Activated T-cell treated with anti-CD3 and anti-CD28 coated beads, Interleukin-2, amount 50 U/mL, for 72 hours (primary cell): Measurements from ENCODE around the gene GNRH2. TPM values are rescaled to one million over a fixed set of nuclear protein-coding genes. Genes with fewer than 3 reads are reported as not detected.
"Not testable (repeated sequence)": the region's sequence is repeated elsewhere in the genome, so short reads cannot be mapped to it uniquely, and the experiment has no call there.

Source experiments
- ATAC-seq, 2 donors: fragments of 150-1000 bp; cut with Tn5 transposase; replicated peaks in 1 of 2; 2 replicates each; pipeline ENCODE4 v1.10.0; 2021; ENCODE audit warnings: moderate library complexity in 2 of 2, mild to moderate bottlenecking in 1 of 2
- DNase-seq, 2 donors: peaks; one replicate each; pipeline ENCODE4 v3.0.0; 2021 to 2022; ENCODE audit warnings: mixed read lengths in 1 of 2
- H3K27ac Mint-ChIP-seq: one replicate; pipeline ENCODE4 v1.8.0; 2022; ENCODE audit warnings: mild to moderate bottlenecking, moderate library complexity, mixed read lengths
- H3K27me3 Mint-ChIP-seq: one replicate; pipeline ENCODE4 v1.8.0; 2022; ENCODE audit warnings: low read depth, mixed read lengths
- H3K36me3 Mint-ChIP-seq, 2 donors: one replicate each; pipeline ENCODE4 v1.8.0; 2022; ENCODE audit warnings: mixed read lengths in 2 of 2, mild to moderate bottlenecking in 1 of 2; ENCODE audit not compliant: insufficient read depth in 2 of 2
- H3K4me1 Mint-ChIP-seq: one replicate; pipeline ENCODE4 v1.8.0; 2022; ENCODE audit warnings: low read depth, mixed read lengths
- H3K4me3 Mint-ChIP-seq, 2 donors: one replicate each; pipeline ENCODE4 v1.8.0; 2022; ENCODE audit warnings: mild to moderate bottlenecking in 2 of 2, mixed read lengths in 2 of 2, moderate library complexity in 2 of 2
- H3K9me3 Mint-ChIP-seq, 2 donors: one replicate each; pipeline ENCODE4 v1.8.0; 2022; ENCODE audit warnings: mixed read lengths in 2 of 2
- total RNA-seq, 2 donors: library from RNA; stranded (reverse); gene quantifications; one replicate each; pipeline ENCODE4 v1.2.3, GENCODE V29; 2022

The GNRH2 gene
- total RNA-seq, 2 donors from 2014 or later, result 5.5 to 87.1 TPM

GRCh38 chr20:3071610-3072529 is 28.4 kb downstream of the GNRH2 start, which contains the start of gene OXT:
Gene OXT (plus strand): TSS chr20:3071620. CDS start chr20:3071656, 36 bp downstream.
- peak within 1 kb of the TSS; percentile 77 for H3K27ac Mint-ChIP-seq
- peaks cover 0 to 2% of the 10 kb centered on the region in 2 donors for H3K36me3 Mint-ChIP-seq

DNA sequence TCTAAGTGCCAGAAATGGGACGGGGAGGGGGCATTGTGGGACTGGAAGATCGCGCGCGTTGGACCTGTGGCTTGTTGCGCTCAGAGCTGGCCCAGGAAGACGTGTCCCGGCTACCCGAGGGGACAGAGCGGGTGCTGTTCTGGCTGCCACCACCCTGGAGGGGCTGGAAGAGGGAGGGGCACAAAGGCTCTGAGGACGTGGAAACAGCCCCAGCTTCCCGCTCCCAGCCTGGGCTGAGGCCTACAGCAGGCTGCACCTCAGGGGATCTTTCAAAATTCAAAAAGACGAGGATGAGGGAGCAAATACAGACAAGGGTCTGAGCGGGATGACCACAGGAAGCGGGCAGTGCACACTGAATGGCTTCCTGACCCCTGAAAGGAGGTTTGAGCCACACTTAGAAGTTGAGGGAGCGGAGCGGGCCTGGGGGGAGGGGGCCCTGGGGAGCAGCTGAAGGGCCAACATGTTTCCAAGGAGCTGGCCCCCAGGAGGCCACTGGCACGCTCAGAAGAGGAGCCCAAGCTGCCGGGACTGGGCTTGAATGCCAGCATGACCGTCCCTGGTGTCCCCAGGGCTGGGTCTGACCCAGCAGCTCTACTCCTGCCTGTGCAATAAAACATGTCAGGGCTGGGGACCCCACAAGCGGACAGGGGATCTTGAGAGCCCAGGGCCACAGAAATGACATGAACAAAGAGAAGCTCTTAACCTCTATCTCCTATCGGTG is 29.3 kb downstream of the GNRH2 start:
- peak overlapping the region; percentile 82 to 83 for H3K4me3 Mint-ChIP-seq
- peaks cover 0 to 2% of the 10 kb centered on the region in 2 donors for H3K36me3 Mint-ChIP-seq
- H3K27me3 Mint-ChIP-seq, result peaks cover 3% of the 10 kb centered on the region
- DNase-seq (no peak), ATAC-seq (no peak)
- peaks cover 38% of the 10 kb centered on the region for H3K4me1 Mint-ChIP-seq
- no peak overlapping the region for H3K27ac Mint-ChIP-seq
- H3K9me3 Mint-ChIP-seq, result no peaks in the 10 kb centered on the region

More at GRCh38 chr20:3071610-3072529, 28.4 kb downstream of the GNRH2 start, which contains the start of gene OXT:
- no peaks in the 10 kb centered on the region for H3K27me3 Mint-ChIP-seq
- H3K4me3 Mint-ChIP-seq, result peak within 1 kb of the TSS; percentile 82 to 83
- H3K4me1 Mint-ChIP-seq, result peaks cover 30% of the 10 kb centered on the region
- peak; percentile 77 to 87 for ATAC-seq
- no peaks in the 10 kb centered on the region for H3K9me3 Mint-ChIP-seq
- DNase-seq, result peak; percentile 69 to 74

DNA sequence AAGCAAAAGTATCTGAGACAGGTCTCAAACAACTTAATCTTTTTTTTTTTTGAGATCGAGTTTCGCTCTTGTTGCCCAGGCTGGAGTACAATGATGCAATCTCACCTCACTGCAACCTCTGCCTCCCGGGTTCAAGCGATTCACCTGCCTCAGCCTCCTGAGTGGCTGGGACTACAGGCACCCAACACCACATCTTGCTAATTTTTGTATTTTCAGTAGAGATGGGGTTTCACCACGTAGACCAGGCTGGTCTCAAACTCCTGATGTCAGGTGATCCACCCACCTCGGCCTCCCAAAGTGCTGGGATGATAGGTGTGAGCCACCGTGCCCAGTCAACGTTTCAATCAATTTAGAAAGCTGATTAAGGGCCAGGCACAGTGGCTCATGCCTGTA is 29.8 kb downstream of the GNRH2 start:
- H3K36me3 Mint-ChIP-seq, H3K27ac Mint-ChIP-seq, H3K9me3 Mint-ChIP-seq, H3K27me3 Mint-ChIP-seq: not testable (repeated sequence)
- DNase-seq (peak; percentile 24 to 40), ATAC-seq (peak; percentile 11 to 34)
- peaks cover 41% of the 10 kb centered on the region for H3K4me1 Mint-ChIP-seq
- H3K4me3 Mint-ChIP-seq, result peak overlapping the region; percentile 82 to 83

- Mint-ChIP-seq H3K27ac (no peak overlapping the region), H3K4me1 (peaks cover 41% of the 10 kb centered on the region), H3K27me3 (peaks cover 8% of the 10 kb centered on the region), H3K36me3 (peaks cover 0 to 2% of the 10 kb centered on the region in 2 donors), H3K4me3 (no peak overlapping the region), H3K9me3 (no peaks in the 10 kb centered on the region)
- no peak for DNase-seq
- no peak for ATAC-seq
Measured at GRCh38 chr20:3074812-3075211, 31.4 kb downstream of the GNRH2 start.

- not testable (repeated sequence) for H3K9me3 Mint-ChIP-seq, DNase-seq, H3K27ac Mint-ChIP-seq, H3K36me3 Mint-ChIP-seq, ATAC-seq, H3K4me3 Mint-ChIP-seq
- Mint-ChIP-seq H3K4me1 (peaks cover 41% of the 10 kb centered on the region), H3K27me3 (peaks cover 13% of the 10 kb centered on the region)
Measured at GRCh38 chr20:3075315-3075714, 31.9 kb downstream of the GNRH2 start.

- Mint-ChIP-seq H3K4me1 (peaks cover 33% of the 10 kb centered on the region), H3K9me3 (no peaks in the 10 kb centered on the region), H3K36me3 (no peaks in the 10 kb centered on the region), H3K27ac (no peak overlapping the region), H3K4me3 (peak overlapping the region; percentile 32 to 39), H3K27me3 (peaks cover 34% of the 10 kb centered on the region)
- DNase-seq (no peak), ATAC-seq (peak; percentile 49 to 64)
Measured at GRCh38 chr20:3077618-3078134, 34.3 kb downstream of the GNRH2 start.

- ATAC-seq (no peak), DNase-seq (no peak)
- Mint-ChIP-seq H3K27me3 (peaks cover 48% of the 10 kb centered on the region), H3K4me1 (peaks cover 25% of the 10 kb centered on the region), H3K9me3 (no peaks in the 10 kb centered on the region), H3K36me3 (no peaks in the 10 kb centered on the region), H3K4me3 (no peak overlapping the region), H3K27ac (no peak overlapping the region)
Measured at GRCh38 chr20:3080939-3081388, 37.5 kb downstream of the GNRH2 start.

DNA sequence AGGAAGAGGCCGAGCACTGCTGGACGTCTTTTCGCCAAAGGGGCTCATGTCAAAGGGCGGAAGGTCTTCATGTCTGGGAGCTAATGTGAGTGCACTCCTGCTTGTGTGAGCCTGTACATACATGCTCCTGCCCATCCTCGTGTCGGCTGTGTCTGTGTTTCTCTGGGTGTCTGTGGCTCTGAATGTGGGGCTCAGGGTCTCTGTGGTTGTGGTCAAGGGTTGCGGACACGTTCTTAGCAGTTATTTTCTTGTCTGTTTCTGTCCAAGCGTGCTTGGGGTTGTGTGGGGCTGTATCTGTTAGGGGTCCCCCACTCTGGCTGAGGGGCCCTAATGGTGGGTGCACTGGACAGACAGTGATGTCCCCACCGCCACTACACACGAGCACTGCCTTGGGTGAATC is 38.2 kb downstream of the GNRH2 start:
- no peak overlapping the region for H3K27ac Mint-ChIP-seq
- ATAC-seq, result no peak
- peak overlapping the region; percentile 6 to 78 for H3K4me3 Mint-ChIP-seq
- H3K4me1 Mint-ChIP-seq, result peaks cover 24% of the 10 kb centered on the region
- H3K36me3 Mint-ChIP-seq, result no peaks in the 10 kb centered on the region
- peaks cover 48% of the 10 kb centered on the region for H3K27me3 Mint-ChIP-seq
- no peaks in the 10 kb centered on the region for H3K9me3 Mint-ChIP-seq
- no peak for DNase-seq

- ATAC-seq (peak; percentile 48 to 58), DNase-seq (no peak)
- peaks cover 16% of the 10 kb centered on the region for H3K4me1 Mint-ChIP-seq
- peak overlapping the region; percentile 6 to 78 for H3K4me3 Mint-ChIP-seq
- no peaks in the 10 kb centered on the region for H3K9me3 Mint-ChIP-seq
- no peak overlapping the region for H3K27ac Mint-ChIP-seq
- peaks cover 47% of the 10 kb centered on the region for H3K27me3 Mint-ChIP-seq
- no peaks in the 10 kb centered on the region for H3K36me3 Mint-ChIP-seq
Measured at GRCh38 chr20:3082306-3082951, 39.0 kb downstream of the GNRH2 start.

DNA sequence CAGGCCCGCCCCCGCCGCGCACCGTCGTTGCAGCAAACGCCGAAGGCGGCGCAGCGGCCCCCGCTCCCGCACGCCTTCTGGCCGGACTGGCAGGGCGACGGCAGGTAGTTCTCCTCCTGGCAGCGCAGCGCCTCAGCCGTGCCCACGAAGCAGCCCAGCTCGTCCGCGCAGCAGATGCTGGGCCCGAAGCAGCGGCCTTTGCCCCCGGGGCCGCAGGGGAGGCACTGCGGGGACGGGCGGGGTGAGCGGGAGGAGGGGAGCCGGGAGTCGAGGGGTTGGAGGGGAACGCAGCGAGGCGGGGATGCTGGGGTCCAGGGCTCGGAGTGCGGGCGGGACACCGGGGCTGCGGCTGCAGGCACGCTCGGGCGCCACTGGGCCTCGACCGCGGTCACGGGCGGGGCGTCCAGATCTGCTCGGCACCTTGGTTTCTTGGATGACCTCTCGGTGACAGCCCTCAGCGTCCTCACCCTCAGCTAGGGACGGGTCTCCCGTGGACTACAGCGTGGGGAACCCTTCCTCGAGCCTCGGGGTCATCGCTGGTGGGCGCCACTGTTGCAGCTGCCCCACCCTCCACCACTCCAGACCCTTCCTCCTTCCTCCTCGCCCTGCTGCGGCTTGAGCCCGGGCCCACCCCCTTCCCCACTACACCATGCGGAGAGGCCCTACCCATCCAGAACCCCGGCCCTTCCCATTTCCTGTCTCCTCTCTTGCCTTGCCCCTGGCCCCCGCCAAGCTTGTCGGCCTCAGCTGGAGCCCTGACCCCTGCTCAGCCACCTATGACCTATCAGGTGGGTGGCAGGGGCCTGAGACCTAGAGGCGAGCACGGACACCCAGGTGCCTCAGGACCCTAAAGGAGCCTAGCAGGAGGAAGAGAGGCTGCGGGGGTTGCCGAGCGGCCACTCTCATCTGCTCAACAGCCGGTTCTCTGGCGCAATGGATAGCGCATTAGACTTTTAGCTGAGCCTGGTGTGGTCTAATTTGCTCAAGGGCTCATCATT is 39.8 kb downstream of the GNRH2 start:
- ATAC-seq (peak; percentile 48 to 52), DNase-seq (no peak)
- peak overlapping the region; percentile 59 to 79 for H3K4me3 Mint-ChIP-seq
- no peak overlapping the region for H3K27ac Mint-ChIP-seq
- peaks cover 11% of the 10 kb centered on the region for H3K4me1 Mint-ChIP-seq
- peaks cover 41% of the 10 kb centered on the region for H3K27me3 Mint-ChIP-seq
- H3K36me3 Mint-ChIP-seq, result no peaks in the 10 kb centered on the region
- no peaks in the 10 kb centered on the region for H3K9me3 Mint-ChIP-seq

- Mint-ChIP-seq H3K27me3 (peaks cover 41% of the 10 kb centered on the region), H3K27ac (no peak within 1 kb of the TSS), H3K4me3 (peak within 1 kb of the TSS; percentile 59 to 79), H3K4me1 (peaks cover 11% of the 10 kb centered on the region), H3K36me3 (no peaks in the 10 kb centered on the region), H3K9me3 (no peaks in the 10 kb centered on the region)
- DNase-seq (no peak), ATAC-seq (no peak)
Measured at GRCh38 chr20:3084283-3084985, 41.0 kb downstream of the GNRH2 start, which contains the start of gene AVP. Gene AVP (minus strand): TSS chr20:3084724. CDS start chr20:3084674, 50 bp downstream.
